A549 (cell line): Measurements from ENCODE around the gene COQ7.

Experiments
- CBX2 ChIP-seq: fragments of 200-600 bp; sonication (generic); IDR thresholded peaks from 2 replicates; pipeline ENCODE4 v1.6.1; 2016; ENCODE audit warnings: low read depth, mild to moderate bottlenecking, borderline replicate concordance
- CEBPB ChIP-seq, 2 experiments: fragments of >200 bp in 1 of 2; sonication (Bioruptor Twin) in 1 of 2; formaldehyde crosslinking in 1 of 2; IDR thresholded peaks; 2 replicates each; pipeline ENCODE4 v1.6.1; 2012 to 2016
- CHD2 ChIP-seq: fragments of 150-350 bp; IDR thresholded peaks from 2 replicates; pipeline ENCODE4 v1.6.1; 2014; ENCODE audit warnings: low read length; ENCODE audit not compliant: partially characterized antibody
- CTCF ChIP-seq: fragments of >200 bp; sonication (Bioruptor Twin); formaldehyde crosslinking; IDR thresholded peaks from 3 replicates; pipeline ENCODE4 v1.5.1; 2016
- MYC ChIP-seq: IDR thresholded peaks from 2 replicates; pipeline ENCODE4 v1.6.1; 2012; ENCODE audit warnings: mild to moderate bottlenecking, inconsistent platforms, low read length, improper control_type of control experiment, borderline replicate concordance
- PBX3 ChIP-seq: IDR thresholded peaks from 2 replicates; pipeline ENCODE4 v1.6.1; 2012
- POLR2A ChIP-seq: IDR thresholded peaks from 2 replicates; pipeline ENCODE4 v1.6.1; 2012; ENCODE audit warnings: mild to moderate bottlenecking, low read length
- RCOR1 ChIP-seq: fragments of 150-350 bp; IDR thresholded peaks from 2 replicates; pipeline ENCODE4 v1.6.1; 2014; ENCODE audit warnings: antibody characterized with exemption, low read length, low read depth
- REST ChIP-seq: fragments of 200-600 bp; sonication (generic); IDR thresholded peaks from 2 replicates; pipeline ENCODE4 v1.6.1; 2016; ENCODE audit warnings: antibody characterized with exemption, mild to moderate bottlenecking, moderate library complexity

GRCh38 chr16:19088341-19088916 lies 21.0 kb downstream of the COQ7 start:
- TF ChIP-seq POLR2A: no peak
- TF ChIP-seq RCOR1: no peak
- no peak for TF ChIP-seq CHD2
- no peak for TF ChIP-seq REST
- TF ChIP-seq MYC: no peak
- no peak for TF ChIP-seq PBX3
- TF ChIP-seq CBX2: no peak
- no peak for TF ChIP-seq CEBPB (IDR thresholded peaks at IDR 0.05)
- TF ChIP-seq CTCF: no peak
